Right forelimb (tissue), 1 donor: ENCODE results near the gene PANX1.

ENCODE experiments used
- DNase-seq: peaks from one replicate; pipeline ENCODE4 v3.0.0-alpha.2; 2018

The PANX1 gene

GRCh38 chr11:94186342-94187203 is 57.9 kb downstream of the PANX1 start:
- no peak for DNase-seq

DNA sequence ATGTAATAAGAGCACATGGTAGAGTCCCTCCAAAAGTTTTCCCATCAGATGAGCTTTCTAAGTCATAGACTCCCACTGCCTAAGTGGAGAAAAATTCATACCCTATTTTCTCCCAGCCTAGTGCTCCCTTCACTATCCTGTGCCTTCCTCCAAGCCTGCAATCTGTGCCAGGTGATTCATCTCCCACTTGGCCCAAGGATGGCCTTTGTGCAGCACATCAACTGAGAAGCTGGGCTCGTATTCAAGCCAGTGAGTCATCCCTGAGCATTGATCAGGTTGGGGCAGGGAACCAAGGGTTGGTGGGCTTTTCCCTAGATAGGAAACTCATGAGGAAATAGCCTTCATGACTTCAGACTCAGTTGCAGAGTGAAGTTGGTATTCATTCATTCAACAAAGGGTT is 64.6 kb downstream of the PANX1 start:
- no peak for DNase-seq

DNA sequence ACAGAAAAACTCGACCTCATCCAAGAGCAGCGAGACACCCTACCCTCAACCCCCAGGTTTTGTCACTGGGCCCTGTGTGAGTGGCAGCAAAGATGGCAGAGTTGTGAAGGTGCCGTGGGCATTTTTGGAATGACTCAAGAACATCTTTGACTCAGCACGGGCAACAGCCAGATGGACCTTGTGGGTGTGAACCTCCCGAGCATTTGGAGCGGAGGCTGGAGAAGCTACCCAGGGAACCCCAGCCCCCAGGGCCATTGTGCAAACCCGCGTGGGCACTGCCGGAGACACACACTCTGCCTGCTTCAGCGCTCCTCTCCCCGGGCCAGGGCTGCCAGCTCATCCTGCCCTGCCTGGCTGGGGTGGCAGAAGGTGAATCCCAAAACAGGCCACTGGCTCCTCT is 66.1 kb downstream of the PANX1 start:
- no peak for DNase-seq

DNA sequence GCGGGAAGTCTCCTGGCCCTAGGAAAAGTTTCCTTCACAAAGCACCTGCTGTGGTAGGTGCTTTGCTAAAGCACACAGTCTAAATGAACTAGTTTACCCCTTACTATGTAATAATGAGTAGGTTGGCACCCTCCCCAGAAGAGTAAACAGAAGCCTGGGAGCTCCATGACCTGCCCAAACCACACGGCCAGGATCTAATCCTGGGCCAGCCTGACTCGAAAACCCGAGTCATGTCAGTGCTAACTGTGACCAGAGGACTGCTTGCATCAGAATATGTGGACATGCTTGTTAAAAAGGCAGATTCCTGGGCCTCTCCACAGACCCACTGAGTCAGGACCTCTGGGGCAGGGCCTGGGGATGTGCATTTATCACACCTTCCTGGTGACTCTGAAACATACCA is 67.7 kb downstream of the PANX1 start:
- DNase-seq = no peak

- DNase-seq = no peak
Observed at GRCh38 chr11:94198718-94199117, 70.1 kb downstream of the PANX1 start.

GRCh38 chr11:94199136-94200130 is 70.8 kb downstream of the PANX1 start:
- no peak for DNase-seq

DNA sequence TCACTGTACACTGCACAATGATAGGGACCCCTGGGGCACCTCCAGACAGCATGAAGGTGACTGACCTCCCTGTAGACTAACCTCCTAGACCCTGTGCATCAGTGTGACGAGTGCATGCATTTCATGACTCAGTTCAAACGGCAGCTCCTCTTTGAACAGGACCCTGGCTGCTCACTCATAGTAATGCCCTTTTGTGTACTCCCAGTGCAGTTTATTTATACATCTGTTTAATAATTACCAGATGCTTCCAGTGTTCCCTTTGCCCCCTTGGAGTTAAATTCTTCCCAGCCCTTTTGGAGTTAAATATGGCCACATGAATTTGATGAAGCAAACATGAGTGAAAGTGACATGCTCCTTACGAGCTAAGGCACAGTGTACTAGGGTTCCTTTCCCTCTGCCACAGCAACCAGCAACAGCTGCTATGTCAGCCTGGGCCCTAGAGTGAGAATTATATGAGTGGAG is 72.4 kb downstream of the PANX1 start:
- no peak for DNase-seq

GRCh38 chr11:94203070-94203469 is 74.4 kb downstream of the PANX1 start:
- no peak for DNase-seq

- no peak for DNase-seq
Observed at GRCh38 chr11:94211261-94211830, 82.7 kb downstream of the PANX1 start.

- DNase-seq = no peak
Observed at GRCh38 chr11:94212898-94213297, 84.3 kb downstream of the PANX1 start.

DNA sequence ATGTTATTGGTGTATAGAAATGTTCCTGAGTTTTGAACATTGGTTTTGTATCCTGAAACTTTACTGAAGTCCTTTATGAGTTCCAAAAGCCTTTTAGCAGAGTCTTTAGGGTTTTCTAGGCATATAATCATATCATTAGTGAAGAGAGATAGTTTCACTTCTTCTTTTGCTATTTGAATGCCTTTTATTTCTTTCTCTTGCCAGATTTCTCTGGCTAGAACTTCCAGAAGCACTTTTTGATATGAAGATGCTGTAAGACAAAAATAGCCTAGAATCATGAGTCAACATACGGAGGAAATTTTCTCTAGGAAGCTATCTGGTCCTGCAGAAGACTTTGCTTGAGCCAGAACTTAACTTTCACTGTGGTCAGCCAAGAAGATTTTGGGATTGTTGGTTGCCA is 89.1 kb downstream of the PANX1 start:
- no peak for DNase-seq

- DNase-seq = no peak
Observed at GRCh38 chr11:94218372-94218771, 89.7 kb downstream of the PANX1 start.

DNA sequence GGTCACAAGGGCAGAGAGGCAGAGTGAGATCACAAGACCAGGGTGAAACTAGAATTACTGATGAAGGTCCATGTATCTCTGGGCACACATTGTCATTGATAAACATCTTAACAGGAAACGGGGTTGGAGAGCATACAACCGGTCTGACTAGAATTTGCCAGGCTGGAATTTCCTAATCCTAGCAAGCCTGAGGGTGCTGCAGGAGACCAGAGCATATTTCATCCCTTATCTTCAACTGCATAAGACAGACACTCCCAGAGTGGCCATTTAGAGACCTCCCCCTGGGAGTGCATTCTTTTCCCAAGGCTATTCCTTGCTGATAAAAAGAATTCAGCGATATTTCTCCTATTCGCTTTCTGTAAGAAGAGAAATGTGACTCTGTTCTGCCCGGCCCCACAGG is 91.1 kb downstream of the PANX1 start:
- DNase-seq = no peak

GRCh38 chr11:94224078-94224477 is 95.4 kb downstream of the PANX1 start:
- DNase-seq = no peak
